NCI-H2107 (cell line): Measurements from ENCODE around the gene RNF10.
"Not testable (repeated sequence)": the region's sequence is repeated elsewhere in the genome, so short reads cannot be mapped to it uniquely, and the experiment has no call there.

Experiments
- DNase-seq: peaks from one replicate; lab custom pipeline; 2025; lab: John Stamatoyannopoulos, UW

RNF10 gene

GRCh38 chr12:120617193-120617592 lies 83.0 kb downstream of the RNF10 start:
- DNase-seq: not testable (repeated sequence)

- DNase-seq: not testable (repeated sequence)
Measured at GRCh38 chr12:120617767-120618166, 83.6 kb downstream of the RNF10 start.

- DNase-seq: no peak
Measured at GRCh38 chr12:120618954-120619615, 84.9 kb downstream of the RNF10 start.

- no peak for DNase-seq
Measured at GRCh38 chr12:120620624-120621023, 86.5 kb downstream of the RNF10 start.

- no peak for DNase-seq
Measured at GRCh38 chr12:120625557-120626419, 91.6 kb downstream of the RNF10 start.
